HEK293 (cell line): ENCODE results near the gene TP53BP2.

Experiments
- CTCF ChIA-PET: fragments of 350-600 bp; formaldehyde crosslinking; extraction: SDS; loops from one replicate; lab custom pipeline; 2021; ENCODE audit warnings: antibody characterized with exemption; lab: Yijun Ruan, JAX
- POLR2A ChIA-PET: fragments of 300-600 bp; formaldehyde crosslinking; extraction: SDS; loops from one replicate; lab custom pipeline; 2020; ENCODE audit warnings: antibody characterized with exemption, inconsistent platforms; lab: Yijun Ruan, JAX
- H3K27ac ChIP-seq: fragments of 200-500 bp; sonication (Bioruptor generic); 2 replicates; pipeline ENCODE4 v1.5.1; 2014; ENCODE audit warnings: low read depth, low read length, control low read depth, inconsistent platforms; ENCODE audit errors: extremely low read depth
- H3K36me3 ChIP-seq, 2 experiments: fragments of 200-500 bp in 1 of 2; sonication (Bioruptor generic) in 1 of 2; 1 replicate in 1 of 2; 2 replicates in 1 of 2; pipeline ENCODE4 v1.5.1; 2014 to 2017; ENCODE audit warnings: inconsistent platforms in 2 of 2, low read length in 2 of 2; ENCODE audit not compliant: control insufficient read depth in 2 of 2, insufficient read depth in 1 of 2
- H3K4me1 ChIP-seq: fragments of 200-500 bp; sonication (Bioruptor generic); 2 replicates; pipeline ENCODE4 v1.5.1; 2014; ENCODE audit warnings: mild to moderate bottlenecking, low read length, inconsistent platforms; ENCODE audit not compliant: control insufficient read depth, insufficient read depth
- H3K4me3 ChIP-seq: 2 replicates; pipeline ENCODE4 v1.5.1; 2011; ENCODE audit warnings: low read depth, mild to moderate bottlenecking, control low read depth, low read length, moderate library complexity
- H3K9me3 ChIP-seq: fragments of 200-500 bp; sonication (Bioruptor generic); 2 replicates; pipeline ENCODE4 v1.5.1; 2014; ENCODE audit warnings: low read depth, low read length, inconsistent platforms; ENCODE audit not compliant: control insufficient read depth, insufficient read depth
- CTCF ChIP-seq: fragments of 450-650 bp; formaldehyde crosslinking; IDR thresholded peaks from 2 replicates; pipeline ENCODE4 v1.5.1; 2016; ENCODE audit warnings: missing biosample characterization, missing genetic modification characterization
- EGR2 ChIP-seq: fragments of 450-650 bp; formaldehyde crosslinking; IDR thresholded peaks from 2 replicates; pipeline ENCODE4 v1.5.1; 2016; ENCODE audit warnings: low read depth, missing biosample characterization, missing genetic modification characterization
- OVOL3 ChIP-seq: fragments of 450-650 bp; formaldehyde crosslinking; IDR thresholded peaks from 2 replicates; pipeline ENCODE4 v1.5.1; 2016; ENCODE audit warnings: missing biosample characterization, missing genetic modification characterization
- PATZ1 ChIP-seq: fragments of 450-650 bp; formaldehyde crosslinking; IDR thresholded peaks from 2 replicates; pipeline ENCODE4 v1.5.1; 2016; ENCODE audit warnings: missing biosample characterization, missing genetic modification characterization
- REST ChIP-seq: fragments of 450-650 bp; formaldehyde crosslinking; IDR thresholded peaks from 2 replicates; pipeline ENCODE4 v1.5.1; 2016; ENCODE audit warnings: missing biosample characterization, missing genetic modification characterization
- WT1 ChIP-seq: fragments of 450-650 bp; formaldehyde crosslinking; IDR thresholded peaks from 2 replicates; pipeline ENCODE4 v1.5.1; 2016; ENCODE audit warnings: missing biosample characterization, missing genetic modification characterization
- ZNF121 ChIP-seq: fragments of 450-650 bp; formaldehyde crosslinking; IDR thresholded peaks from 2 replicates; pipeline ENCODE4 v1.5.1; 2016; ENCODE audit warnings: missing biosample characterization, missing genetic modification characterization
- ZNF621 ChIP-seq: fragments of 450-650 bp; formaldehyde crosslinking; IDR thresholded peaks from 2 replicates; pipeline ENCODE4 v1.5.1; 2017; ENCODE audit warnings: missing biosample characterization, missing genetic modification characterization
- ZNF837 ChIP-seq: fragments of 450-650 bp; formaldehyde crosslinking; IDR thresholded peaks from 2 replicates; pipeline ENCODE4 v1.5.1; 2016; ENCODE audit warnings: missing biosample characterization, missing genetic modification characterization

Gene TP53BP2

GRCh38 chr1:223760833-223761232 lies 84.9 kb downstream of the TP53BP2 start:
- no peak overlapping the region for H3K27ac ChIP-seq
- POLR2A ChIA-PET, result interaction anchor here (1.3 to 1.7 kb wide), 2 partner anchors 11 kb away, joined by 3 to 4 read pairs; no protein-coding TSS in a partner anchor
- H3K36me3 ChIP-seq, result peaks cover 33 to 76% of the 10 kb centered on the region in 2 experiments
- CTCF ChIA-PET, result interaction anchor here (0.6 to 2.2 kb wide), 4 partner anchors 9 to 13 kb away, joined by 3 to 17 read pairs (median 4); no protein-coding TSS in a partner anchor
- TF ChIP-seq EGR2 (tag by site-specific recombination) (peak; percentile 21; the same call in 1 of the 2 replicates), ZNF837 (tag by site-specific recombination) (no peak), WT1 (tag by site-specific recombination) (no peak)
- H3K9me3 ChIP-seq, result no peaks in the 10 kb centered on the region
- H3K4me3 ChIP-seq, result no peak overlapping the region
- no peaks in the 10 kb centered on the region for H3K4me1 ChIP-seq

GRCh38 chr1:223759273-223759672 lies 86.5 kb downstream of the TP53BP2 start:
- TF ChIP-seq ZNF621 (tag by site-specific recombination) (no peak), CTCF (tag by site-specific recombination) (peak; percentile 40; the same call in 1 of the 2 replicates)
- Histone ChIP-seq H3K27ac (no peak overlapping the region), H3K36me3 (peaks cover 38 to 92% of the 10 kb centered on the region in 2 experiments), H3K4me3 (no peak overlapping the region), H3K9me3 (no peaks in the 10 kb centered on the region), H3K4me1 (no peaks in the 10 kb centered on the region)
- ChIA-PET POLR2A (interaction anchor here (1.3 kb wide), 1 partner anchor 13 kb away, joined by 3 read pairs; no protein-coding TSS in a partner anchor), CTCF (interaction anchor here (0.9 to 1.3 kb wide), 4 partner anchors 22 to 96 kb away, joined by 3 read pairs; no protein-coding TSS in a partner anchor)

GRCh38 chr1:223758734-223759133 lies 87.0 kb downstream of the TP53BP2 start:
- no peaks in the 10 kb centered on the region for H3K4me1 ChIP-seq
- ChIA-PET POLR2A (no interaction called here), CTCF (no interaction called here)
- TF ChIP-seq OVOL3, result no peak
- no peak for TF ChIP-seq REST (tag by site-specific recombination)
- TF ChIP-seq PATZ1 (tag by site-specific recombination), result no peak
- peak; percentile 63; the same call in 1 of the 2 replicates for TF ChIP-seq ZNF121 (tag by site-specific recombination)
- no peak overlapping the region for H3K27ac ChIP-seq
- no peak overlapping the region for H3K4me3 ChIP-seq
- H3K36me3 ChIP-seq, result peaks cover 38 to 92% of the 10 kb centered on the region in 2 experiments
- H3K9me3 ChIP-seq, result no peaks in the 10 kb centered on the region
